H7 (cell line): ENCODE results near the gene SDK1. TPM values are rescaled to one million over a fixed set of nuclear protein-coding genes. Genes with fewer than 3 reads are reported as not detected.

ENCODE experiments used
- DNase-seq: peaks from one replicate; pipeline ENCODE4 v3.0.0; 2012
- H3K27me3 ChIP-seq: 2 replicates; pipeline ENCODE4 v1.6.0; 2011; ENCODE audit warnings: mild to moderate bottlenecking, low read length; ENCODE audit not compliant: control insufficient read depth, insufficient read depth
- H3K36me3 ChIP-seq: replicated peaks from 2 replicates; pipeline ENCODE4 v1.5.1; 2011; ENCODE audit warnings: low read length; ENCODE audit not compliant: control insufficient read depth, insufficient read depth
- H3K4me3 ChIP-seq: 2 replicates; pipeline ENCODE4 v1.5.1; 2011; ENCODE audit warnings: low read depth, mild to moderate bottlenecking, control low read depth, low read length, moderate library complexity; ENCODE audit not compliant: insufficient read depth
- total RNA-seq: library from RNA; depleted of rRNA; stranded (reverse); fragments of >200 nt; shearing (Covaris generic); gene quantifications from 2 replicates; pipeline ENCODE4 v1.2.3, GENCODE V29; 2014

Gene SDK1
- total RNA-seq, 1 experiment from 2014 or later: 2.4 TPM

GRCh38 chr7:4017081-4017480 lies 716.0 kb downstream of the SDK1 start:
- H3K27me3 ChIP-seq: no peaks in the 10 kb centered on the region
- DNase-seq: no peak
- no peak overlapping the region for H3K4me3 ChIP-seq
- no peaks in the 10 kb centered on the region for H3K36me3 ChIP-seq

- Histone ChIP-seq H3K36me3 (no peaks in the 10 kb centered on the region), H3K4me3 (no peak overlapping the region), H3K27me3 (no peaks in the 10 kb centered on the region)
- no peak for DNase-seq
These were observed 716.7 kb downstream of the SDK1 start for GRCh38 chr7:4017785-4018184.

- Histone ChIP-seq H3K27me3 (no peaks in the 10 kb centered on the region), H3K36me3 (no peaks in the 10 kb centered on the region), H3K4me3 (no peak overlapping the region)
- DNase-seq: no peak
These were observed 717.7 kb downstream of the SDK1 start for GRCh38 chr7:4018601-4019316.

- no peaks in the 10 kb centered on the region for H3K27me3 ChIP-seq
- H3K4me3 ChIP-seq: no peak overlapping the region
- no peaks in the 10 kb centered on the region for H3K36me3 ChIP-seq
- no peak for DNase-seq
These were observed 719.0 kb downstream of the SDK1 start for GRCh38 chr7:4020086-4020485.

DNA sequence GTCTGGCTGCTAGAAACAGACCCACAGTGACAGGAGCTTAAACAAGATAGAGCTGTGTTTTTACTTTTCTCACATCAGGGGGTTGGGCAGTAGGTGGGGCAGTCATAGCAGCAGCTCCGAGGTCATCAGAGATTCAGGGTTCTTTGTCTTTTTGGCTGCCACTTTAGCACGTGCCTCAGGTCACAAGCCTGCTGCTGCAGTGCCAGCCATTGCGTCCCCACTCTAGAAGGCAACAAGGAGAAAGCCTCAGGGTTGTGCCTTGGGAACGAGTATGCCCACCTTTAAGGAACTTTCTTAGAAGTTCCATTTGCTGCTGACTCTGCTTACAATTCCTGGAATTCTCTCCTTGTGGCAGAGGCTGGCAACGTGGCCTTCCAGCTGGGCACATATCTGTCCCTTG lies 720.4 kb downstream of the SDK1 start:
- Histone ChIP-seq H3K4me3 (no peak overlapping the region), H3K36me3 (no peaks in the 10 kb centered on the region), H3K27me3 (no peaks in the 10 kb centered on the region)
- no peak for DNase-seq

- Histone ChIP-seq H3K27me3 (no peaks in the 10 kb centered on the region), H3K4me3 (no peak overlapping the region), H3K36me3 (no peaks in the 10 kb centered on the region)
- no peak for DNase-seq
These were observed 721.2 kb downstream of the SDK1 start for GRCh38 chr7:4022265-4022664.

GRCh38 chr7:4023502-4023901 lies 722.5 kb downstream of the SDK1 start:
- no peaks in the 10 kb centered on the region for H3K27me3 ChIP-seq
- no peak overlapping the region for H3K4me3 ChIP-seq
- no peaks in the 10 kb centered on the region for H3K36me3 ChIP-seq
- no peak for DNase-seq

GRCh38 chr7:4024133-4024532 lies 723.1 kb downstream of the SDK1 start:
- Histone ChIP-seq H3K36me3 (no peaks in the 10 kb centered on the region), H3K27me3 (no peaks in the 10 kb centered on the region), H3K4me3 (no peak overlapping the region)
- no peak for DNase-seq

DNA sequence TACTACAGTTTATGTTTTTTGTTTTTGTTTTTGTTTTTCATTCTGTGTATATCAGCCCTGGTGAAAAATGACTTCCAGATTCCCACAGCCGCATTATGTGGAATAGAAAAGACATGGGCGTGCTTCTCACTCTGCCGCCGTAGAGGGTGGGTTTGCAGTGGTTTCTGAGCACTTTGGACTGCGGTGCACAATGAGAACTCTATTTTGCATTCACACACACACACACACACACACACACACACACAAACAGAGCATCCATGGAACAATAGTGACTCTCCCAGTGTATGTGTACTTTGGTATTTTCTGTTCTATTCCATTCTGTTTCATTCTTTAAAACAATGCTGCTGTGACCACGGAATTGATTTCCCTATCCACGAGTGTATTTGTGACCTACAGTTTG lies 723.8 kb downstream of the SDK1 start:
- no peak for DNase-seq
- H3K27me3 ChIP-seq: no peaks in the 10 kb centered on the region
- H3K36me3 ChIP-seq: no peaks in the 10 kb centered on the region
- no peak overlapping the region for H3K4me3 ChIP-seq

GRCh38 chr7:4025210-4025609 lies 724.2 kb downstream of the SDK1 start:
- Histone ChIP-seq H3K36me3 (no peaks in the 10 kb centered on the region), H3K4me3 (no peak overlapping the region), H3K27me3 (no peaks in the 10 kb centered on the region)
- no peak for DNase-seq

DNA sequence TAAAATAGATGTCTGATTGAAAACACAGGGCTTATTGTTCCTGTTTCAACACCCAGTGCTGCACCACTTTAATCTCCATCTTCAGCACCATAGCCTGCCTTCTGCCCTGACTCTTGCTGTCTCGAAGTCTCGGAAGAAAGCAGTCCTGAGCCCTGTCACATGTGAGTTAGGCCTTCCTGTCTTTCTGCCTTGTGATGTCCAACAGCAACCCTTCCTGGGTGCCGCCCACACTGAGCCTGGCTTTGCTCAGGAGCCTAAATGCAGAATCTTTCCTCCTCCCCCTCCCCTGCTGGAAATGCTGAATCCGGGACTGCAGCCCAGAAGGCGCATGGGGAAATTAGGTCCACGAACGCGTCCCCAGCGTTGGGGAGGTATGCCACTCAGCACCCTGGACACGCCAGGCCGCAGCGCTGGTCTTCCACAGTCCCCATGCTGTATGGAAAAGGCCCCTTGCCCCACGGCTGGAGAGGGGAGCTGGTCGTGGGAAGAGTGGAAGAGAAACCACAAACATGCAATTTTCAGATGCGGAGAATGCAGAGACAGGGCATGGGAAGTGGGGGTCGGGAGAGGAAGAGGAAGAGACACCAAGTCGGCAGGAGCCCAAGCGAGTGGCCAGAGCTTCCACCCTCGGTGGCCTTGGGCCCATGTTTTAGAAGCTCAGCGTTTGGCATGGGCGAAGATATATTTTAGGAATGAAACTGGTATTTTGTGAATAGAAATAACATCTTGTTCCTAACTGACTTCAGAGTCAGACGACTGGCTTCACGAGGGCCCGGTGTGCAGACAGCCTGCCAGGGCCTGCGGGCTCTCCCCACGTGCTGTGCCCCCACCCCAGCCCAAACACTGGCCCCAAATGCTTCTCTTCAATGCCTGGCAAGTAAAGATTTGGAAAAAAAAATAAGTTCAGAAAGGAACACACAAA lies 724.9 kb downstream of the SDK1 start:
- Histone ChIP-seq H3K27me3 (no peaks in the 10 kb centered on the region), H3K36me3 (no peaks in the 10 kb centered on the region), H3K4me3 (no peak overlapping the region)
- DNase-seq: no peak

- no peak overlapping the region for H3K4me3 ChIP-seq
- no peak for DNase-seq
- H3K36me3 ChIP-seq: no peaks in the 10 kb centered on the region
- no peaks in the 10 kb centered on the region for H3K27me3 ChIP-seq
These were observed 726.0 kb downstream of the SDK1 start for GRCh38 chr7:4026941-4027486.

DNA sequence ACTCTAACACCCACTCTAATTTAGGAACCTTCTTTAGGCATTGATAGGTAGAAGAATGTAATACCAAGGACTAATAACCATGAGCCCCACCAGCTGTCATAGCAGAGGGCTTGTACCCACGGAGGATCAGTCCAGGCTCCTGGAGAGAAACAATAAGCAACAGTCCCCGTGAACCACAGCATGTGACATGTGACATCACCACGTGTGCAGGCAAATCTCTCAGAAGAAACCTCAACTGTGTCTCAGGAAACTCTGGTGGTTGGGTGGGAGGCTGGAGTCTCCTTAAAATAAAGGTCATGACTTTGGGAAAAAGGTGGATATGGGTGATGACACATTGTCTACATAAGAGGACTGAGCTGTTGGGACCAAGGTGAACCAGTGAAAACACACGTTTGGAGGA lies 727.2 kb downstream of the SDK1 start:
- H3K36me3 ChIP-seq: no peaks in the 10 kb centered on the region
- H3K27me3 ChIP-seq: no peaks in the 10 kb centered on the region
- no peak overlapping the region for H3K4me3 ChIP-seq
- DNase-seq: no peak

DNA sequence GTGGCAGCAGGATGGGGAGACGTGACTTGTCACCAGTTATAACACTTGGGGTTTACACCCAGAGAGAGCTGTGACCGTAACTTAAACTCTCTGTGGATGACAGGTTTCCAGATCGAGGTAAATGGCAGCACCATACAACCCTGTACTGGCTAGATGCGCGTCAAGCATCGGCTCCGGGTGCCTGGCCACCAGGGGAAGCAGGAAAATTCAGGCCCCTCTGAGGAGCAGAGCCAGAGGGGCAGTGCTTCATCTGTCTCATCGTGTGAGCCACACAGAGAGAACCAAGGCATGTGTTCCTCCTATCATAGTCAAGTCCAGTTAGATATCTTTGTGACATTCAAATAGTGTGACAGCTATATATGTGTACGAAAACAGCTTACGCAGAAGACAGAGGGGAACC lies 728.9 kb downstream of the SDK1 start:
- H3K4me3 ChIP-seq: no peak overlapping the region
- H3K36me3 ChIP-seq: no peaks in the 10 kb centered on the region
- no peaks in the 10 kb centered on the region for H3K27me3 ChIP-seq
- no peak for DNase-seq
